Measurements from ENCODE around the gene HAUS1.
"Not testable (repeated sequence)": the region's sequence is repeated elsewhere in the genome, so short reads cannot be mapped to it uniquely, and the experiment has no call there.

HAUS1 gene, protein sequence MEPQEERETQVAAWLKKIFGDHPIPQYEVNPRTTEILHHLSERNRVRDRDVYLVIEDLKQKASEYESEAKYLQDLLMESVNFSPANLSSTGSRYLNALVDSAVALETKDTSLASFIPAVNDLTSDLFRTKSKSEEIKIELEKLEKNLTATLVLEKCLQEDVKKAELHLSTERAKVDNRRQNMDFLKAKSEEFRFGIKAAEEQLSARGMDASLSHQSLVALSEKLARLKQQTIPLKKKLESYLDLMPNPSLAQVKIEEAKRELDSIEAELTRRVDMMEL

DNA sequence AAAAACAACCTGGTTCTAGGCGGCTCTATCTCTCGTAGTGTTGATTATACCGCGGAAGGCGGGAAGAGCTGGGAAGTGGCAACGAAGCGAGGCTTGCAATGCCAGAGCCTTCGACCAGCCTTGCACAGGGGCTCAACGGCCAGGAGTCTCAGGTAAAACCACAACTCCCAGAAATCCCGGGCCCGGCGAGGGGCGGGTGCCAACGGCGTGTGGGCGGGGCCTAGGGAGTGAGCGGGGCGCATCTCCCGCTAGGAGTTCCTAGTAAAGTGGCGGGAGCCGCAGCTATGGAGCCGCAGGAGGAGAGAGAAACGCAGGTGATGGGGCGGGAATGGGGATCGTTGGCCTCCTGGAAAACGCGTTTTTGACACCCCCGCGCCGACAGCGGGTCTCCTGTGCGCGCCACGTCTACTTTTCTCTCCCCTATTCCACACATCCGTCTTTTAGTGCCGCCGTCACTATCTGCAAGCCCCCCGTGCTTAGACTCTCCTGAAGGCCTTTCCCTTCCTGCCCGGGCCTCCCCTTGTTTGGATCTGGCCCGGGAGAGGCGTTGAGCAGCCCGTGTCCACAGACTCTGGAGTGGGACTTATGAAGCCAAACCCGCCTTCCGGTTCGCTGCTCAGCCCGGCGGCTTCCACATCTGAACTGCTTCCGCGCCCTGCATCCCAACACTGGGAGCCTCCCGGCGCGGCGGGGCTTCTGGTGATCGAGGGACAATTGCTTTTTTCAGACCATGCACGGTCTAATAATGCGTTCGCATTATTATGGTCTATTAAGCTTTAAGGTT is at the start of gene HAUS1:
Gene HAUS1 (plus strand): TSS at position 258 of the 784 bp plus-strand sequence. CDS start 27 bp downstream, at position 285.
- FAIRE-seq = peak; percentile 8

DNA sequence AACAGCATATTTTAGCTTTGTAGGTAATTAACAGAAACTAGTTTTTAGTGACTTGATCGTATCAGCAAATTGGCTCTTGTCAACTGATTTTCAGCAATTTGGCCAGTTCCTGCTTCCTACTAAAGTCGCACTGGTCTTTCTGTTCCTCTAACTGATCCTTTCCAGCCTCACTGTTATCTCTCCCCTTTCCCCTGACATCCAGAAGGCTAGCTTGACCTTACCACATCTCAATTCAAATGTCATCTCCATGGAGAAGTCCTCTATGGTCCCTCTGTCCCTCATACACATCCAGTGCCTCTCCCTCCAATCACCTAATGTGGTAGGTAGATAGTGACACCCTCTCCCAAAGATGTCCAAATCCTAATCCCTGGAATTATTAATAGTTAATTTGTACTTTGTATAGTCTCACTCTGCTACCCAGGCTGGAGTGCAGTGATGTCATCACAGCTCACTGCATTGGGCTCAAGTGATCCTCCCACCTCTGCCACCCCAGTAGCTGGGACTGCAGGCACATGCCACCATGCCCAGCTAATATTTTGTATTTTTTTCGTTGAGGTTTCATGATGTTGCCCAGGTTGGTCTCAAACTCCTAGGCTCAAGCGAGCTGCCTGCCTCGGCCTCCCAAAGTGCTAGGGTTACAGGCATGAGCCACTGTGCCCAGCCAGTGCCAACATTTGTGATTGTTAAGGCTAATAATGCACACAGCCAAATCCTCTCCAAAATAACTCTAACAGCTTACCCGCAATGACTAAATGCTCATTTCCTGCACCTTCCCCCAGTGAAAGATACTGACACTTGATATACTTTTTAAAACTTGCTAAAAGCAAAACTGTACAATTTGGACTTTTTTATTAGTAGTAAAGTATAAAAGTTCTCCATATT is 49.0 kb upstream of the HAUS1 start:
- FAIRE-seq = no peak

DNA sequence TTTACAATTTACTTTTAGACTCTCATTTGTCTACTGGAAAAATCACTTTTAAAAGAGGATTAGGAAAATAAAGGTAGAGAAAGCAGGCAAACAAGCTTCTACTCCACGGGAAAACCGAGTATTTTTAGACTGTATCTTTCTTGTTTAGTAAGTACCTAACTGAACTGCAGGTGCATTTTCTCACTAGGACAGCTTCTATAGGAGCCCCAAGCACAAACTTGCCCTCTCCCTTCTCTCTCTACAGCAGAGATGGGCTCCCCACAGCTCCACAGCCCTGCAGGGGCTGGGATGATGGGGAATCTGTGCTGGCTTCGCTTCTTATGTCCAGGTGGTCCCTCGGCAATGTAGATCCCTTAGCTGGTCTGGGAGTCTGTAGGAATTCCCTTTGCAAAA is 48.4 kb upstream of the HAUS1 start:
- FAIRE-seq = no peak

DNA sequence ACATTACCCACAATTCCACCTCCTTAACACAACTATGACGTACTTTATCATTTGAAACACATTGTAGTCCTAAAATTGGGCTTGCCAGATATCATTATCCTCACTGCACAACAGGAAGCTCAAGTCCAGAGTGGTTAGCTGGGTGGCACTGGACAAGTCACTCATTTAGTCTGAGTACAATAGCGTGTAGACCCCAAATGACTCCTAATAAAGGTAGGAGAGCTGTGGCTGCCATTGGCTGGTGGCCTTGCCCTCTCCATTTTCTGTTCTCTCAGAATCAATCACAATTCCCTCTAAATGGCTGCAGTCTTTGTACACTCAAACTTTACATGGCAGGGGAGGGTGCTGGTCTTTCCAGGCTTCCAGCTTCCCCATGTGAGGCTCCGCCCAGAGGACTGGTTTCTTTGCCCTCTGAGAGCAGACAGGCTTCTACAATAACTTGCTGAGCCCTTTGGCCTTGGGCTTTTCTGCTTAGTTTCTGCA is 43.8 kb upstream of the HAUS1 start:
- FAIRE-seq = no peak

DNA sequence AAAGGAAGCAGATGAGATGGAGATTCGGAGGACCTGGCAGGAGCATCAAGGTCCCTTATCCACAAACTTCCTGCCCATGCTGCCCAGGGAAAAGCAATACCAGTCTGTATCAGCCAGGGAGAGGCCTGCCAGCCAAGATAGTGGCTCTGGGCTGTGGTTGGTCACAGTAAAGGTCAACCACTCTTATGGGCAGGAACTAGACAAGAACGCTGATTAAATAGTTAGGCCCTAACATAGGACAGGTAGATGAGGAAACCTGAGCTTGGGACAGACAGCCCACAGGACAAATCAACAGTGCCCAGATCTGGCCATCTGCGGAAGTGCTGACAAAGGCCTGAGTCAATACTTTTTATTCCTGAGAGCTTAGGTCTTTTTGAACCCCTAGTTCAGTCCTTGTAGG is 42.8 kb upstream of the HAUS1 start:
- FAIRE-seq = no peak

DNA sequence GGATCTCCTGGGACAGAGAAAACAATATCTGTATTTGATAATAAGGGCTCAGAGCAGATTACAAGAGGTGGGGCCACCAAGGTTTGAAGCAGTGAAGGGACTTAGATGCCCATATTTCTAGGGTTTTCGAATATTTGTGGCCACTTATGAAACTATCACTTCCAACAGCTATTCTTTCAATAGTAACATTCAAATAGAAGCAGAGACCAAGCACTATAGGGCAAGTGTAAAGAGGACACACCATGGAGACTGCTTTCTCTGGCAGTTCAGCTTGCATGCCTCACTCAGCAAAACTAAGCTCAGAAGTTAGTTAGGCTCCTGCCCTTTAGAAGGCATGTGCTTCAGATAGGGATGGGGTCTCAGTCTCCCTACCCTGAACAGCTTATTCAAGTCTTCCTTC is 42.4 kb upstream of the HAUS1 start:
- FAIRE-seq = no peak

DNA sequence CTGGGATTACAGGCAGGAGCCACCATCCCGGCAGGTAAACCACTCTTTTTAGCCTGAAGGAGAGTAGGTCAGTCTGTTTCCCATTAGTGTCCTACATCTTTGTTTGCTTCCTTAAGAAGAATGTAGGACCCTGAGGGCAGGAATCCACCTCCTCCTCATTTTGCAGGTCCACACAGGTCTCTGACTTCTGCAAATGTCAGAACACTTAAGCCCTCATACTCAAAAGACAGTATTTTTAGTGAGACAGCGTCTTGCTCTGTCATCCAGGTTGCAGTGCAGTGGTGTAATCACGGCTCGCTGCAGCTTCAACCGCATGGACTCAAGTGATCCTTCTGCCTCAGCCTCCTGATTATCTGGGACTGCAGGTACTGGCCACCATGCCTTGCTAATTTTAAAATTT is 41.4 kb upstream of the HAUS1 start:
- no peak for FAIRE-seq

DNA sequence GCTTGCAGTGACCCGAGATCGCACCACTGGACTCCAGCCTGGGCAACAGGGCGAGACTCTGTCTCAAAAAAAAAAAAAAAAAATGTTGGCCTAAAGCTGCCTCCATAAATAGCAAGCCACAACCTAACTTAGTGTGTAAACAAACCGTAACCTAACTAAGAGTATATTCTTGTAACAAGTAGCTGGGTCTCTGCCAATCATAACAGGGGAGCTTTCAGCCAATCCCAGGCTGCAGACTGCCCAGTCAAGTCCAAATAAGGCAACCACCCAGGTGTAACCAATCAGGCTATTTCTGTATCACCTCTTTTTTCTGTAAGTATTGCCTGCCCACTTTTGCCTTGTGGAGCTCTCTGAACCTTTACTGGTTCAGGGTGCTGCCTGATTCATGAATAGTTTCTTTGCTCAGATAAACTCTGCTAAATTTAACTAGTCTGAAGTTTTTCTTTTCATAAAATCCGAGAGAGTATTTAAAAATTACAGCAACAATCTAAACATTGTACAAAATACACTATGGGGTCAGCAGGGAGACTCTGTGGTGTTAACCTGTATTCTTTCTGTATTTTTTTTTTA is 36.7 kb upstream of the HAUS1 start:
- FAIRE-seq = no peak

DNA sequence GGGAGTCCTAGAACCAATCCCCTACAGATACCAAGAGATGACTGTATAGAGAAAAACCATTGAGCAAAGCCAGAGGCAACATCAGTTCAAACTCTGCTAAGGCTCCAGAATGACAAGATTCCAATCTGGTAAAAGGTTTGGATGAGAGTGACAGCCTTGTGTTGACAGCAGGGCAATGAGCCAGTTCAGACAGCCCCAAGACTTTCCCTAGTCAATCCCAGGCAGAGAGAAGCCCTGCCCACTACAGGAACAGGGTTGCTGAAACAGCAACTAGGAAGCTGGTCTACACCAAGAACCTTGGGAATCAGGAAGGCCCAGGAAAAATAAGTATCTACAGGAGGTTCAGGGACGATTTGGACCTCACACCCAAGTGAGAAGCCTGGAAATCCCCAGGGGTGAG is 35.4 kb upstream of the HAUS1 start:
- no peak for FAIRE-seq

DNA sequence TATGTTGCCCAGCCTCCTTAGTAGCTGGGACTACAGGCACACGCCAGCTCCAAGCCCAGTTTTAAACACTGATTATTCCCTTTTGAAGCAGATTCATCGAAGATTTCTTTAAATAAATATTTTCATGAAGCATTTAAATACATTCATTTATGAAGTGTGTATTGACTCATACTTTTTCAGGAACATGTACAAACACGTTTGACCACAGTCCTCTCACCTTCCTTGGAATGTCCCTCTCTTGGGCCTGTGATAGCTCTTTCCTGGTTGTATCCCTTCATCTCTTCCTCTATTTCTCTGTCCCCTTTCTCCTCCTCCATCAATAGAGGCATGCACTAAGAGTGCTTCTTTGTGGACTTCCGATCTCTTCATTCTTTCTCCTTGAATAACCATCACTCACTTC is 34.7 kb upstream of the HAUS1 start:
- no peak for FAIRE-seq

DNA sequence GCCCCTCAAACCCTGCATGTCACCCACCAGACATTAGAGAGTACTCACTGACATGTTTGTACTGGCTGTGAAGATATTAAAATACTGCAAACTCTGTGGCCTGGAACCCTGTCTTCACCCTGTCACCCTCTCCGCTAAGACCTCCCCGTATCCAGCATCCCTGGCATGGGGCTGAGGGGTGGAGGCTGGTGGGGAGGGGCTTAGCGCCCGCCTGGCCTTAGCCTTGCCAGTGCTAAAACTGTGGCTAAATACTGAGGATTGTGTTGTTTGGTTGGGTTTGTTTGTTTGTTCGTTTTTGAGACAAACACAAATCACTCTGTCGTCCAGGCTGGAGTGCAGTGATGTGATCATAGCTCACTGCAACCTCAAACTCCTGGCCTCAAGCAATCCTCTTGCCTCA is 34.0 kb upstream of the HAUS1 start:
- no peak for FAIRE-seq

DNA sequence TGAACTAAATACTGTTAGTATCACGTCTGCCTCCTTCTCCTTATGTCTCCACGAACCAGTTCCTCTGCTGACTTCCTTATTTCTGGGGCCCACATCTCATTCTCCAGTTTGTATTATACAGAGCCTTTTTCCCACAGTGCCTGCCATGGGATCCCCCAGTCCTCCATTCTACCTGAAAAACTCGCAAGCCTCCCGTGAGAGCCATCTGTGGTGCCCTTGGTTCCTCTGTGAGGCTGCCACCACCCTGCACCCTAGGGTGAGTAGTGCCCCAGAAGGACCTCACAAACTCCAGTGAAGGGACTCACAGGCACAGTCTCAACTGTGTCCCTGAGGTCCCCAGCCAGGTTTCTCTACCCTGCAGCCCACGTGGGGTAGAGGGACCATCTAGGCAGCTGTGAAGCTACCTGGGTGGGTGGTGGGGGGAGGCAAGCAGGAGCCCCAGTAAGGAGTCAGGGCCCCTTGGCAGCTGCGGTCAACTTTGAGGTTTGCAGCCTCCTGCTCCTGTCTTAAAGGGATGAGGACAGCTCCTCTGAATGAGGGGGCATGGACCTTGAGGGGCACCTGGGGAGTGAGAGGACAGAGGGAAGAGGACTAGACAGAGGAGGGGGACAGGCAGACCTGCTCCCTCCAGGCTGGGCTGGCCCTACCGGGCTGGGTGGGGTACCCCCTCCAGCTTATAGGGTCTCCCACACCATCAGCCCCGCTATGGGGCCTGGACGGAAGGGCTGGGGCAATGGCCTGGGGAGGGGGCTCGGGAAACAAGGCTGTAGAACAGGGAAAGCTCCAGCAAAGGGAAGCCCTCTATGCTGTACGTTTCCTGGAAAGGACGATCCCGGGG is 33.2 kb upstream of the HAUS1 start:
- no peak for FAIRE-seq

DNA sequence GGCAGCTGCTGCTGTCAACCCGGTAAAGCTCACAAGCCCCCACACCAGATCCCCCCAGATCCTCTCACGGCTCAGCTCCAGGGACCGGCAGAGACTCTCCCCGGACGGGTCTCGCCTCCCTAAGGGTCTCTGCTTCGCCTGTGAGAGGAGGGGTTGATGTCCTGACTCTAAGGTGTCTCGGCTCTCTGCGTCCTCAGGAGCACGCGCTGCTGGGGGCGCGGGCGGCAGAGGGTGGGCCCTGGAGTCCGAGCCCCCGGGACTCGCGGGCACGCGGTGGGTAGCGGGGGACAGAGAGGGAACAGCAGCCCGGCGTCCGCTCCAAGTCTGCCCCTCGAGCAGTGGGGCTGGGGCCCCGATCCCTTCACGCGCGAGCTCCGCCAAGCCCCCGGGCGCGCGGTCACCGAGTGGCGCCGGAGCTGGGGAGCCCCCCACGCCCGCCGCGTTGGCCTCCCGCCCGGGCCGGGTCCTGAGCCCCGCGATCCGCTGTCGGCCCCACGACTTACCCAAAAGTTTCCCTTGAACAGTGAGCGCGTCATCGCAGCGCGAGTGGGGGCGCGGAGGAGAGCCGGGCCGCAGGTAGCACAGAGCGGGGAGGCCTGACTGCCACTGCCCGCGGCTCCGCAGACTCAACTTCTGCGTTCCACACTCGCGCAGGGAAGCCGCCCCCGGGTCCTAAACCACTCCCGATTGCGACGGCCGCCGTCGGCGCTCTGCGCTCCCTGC is 32.4 kb upstream of the HAUS1 start, which contains the start of gene PSTPIP2:
Gene PSTPIP2 (minus strand): TSS at position 608 of the 723 bp plus-strand sequence. CDS start 72 bp downstream, at position 536.
- FAIRE-seq = no peak

DNA sequence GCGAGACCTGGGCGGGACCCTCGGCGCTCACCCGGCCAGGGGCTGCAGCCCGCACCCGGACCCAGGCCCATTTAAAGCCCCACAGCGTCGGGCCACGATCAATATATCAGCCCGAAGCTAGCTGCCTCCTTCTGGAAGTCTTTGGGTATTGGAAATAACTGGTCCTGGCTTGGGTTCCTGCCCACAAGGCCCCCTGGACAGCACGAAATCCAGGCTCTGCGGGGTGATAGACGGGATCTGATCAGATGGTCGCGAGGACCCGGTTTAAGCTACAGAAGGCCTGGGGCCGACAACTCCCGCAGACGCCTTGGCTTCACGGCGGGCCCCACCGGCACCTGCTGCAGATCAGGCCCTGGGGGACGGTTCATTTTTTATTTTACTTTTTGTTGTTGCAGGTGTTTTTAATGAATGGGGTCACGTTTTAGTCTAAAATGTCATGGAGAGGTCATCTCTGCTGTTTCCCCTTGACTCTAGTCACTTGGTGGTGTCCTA is 31.8 kb upstream of the HAUS1 start:
- FAIRE-seq = no peak

DNA sequence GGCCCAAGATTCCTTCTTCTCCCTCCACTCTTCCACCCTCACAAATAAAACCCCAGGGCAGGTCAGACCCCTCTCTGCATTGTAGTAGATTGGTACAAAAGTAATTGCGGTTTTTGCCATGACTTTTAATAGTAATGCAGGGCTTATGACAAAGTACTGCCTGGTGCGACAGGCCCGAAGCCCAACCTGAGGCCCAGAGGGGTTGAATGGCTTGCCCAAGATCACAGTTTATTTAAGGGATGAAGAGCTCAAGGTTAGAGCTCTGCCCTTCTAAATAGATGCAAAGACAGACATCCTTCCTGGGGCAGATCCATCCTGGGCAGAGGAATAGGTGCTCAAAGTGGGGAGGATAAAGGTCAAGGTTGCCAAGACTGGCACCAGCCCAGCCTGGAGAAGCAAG is 31.2 kb upstream of the HAUS1 start:
- FAIRE-seq = no peak

DNA sequence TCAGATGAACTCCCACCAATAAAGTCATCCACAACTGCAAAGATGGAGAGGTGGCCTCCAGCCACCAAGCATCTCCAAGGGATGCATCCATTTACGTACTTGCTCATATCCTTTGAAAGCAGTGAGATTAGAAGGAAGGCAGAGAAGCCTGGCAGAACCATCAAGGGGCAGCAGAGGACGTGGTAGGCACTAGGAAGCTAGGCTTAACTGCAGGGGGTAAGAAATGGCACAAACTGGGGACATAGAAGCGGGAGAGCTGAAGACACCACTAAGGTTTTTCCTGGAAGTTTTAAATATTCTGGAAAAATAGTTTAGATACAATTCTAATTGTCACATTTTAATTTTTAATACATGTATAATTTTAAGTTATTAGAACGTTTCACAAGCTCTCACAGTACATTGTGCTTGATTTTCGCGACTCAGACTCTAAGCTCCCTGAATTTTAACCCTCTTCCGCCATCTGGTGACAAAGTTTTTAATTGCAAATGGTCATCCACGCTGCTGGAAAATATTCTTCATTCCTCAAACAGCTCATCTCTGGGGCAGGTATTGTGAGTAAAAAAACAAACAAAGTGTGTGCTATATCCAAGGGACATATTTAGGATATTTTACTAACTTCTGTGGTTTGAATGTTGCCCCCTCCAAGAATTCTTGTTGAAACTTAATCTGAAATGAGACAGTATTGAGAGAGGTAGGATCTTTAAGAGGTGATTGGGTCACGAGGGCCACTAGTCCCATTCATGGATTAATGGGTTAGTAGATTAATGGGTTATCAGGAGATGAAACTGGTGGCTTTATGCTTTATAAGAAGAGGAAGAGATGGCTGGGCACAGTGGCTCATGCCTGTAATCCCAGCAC is 30.5 kb upstream of the HAUS1 start:
- peak; percentile 97 for FAIRE-seq

DNA sequence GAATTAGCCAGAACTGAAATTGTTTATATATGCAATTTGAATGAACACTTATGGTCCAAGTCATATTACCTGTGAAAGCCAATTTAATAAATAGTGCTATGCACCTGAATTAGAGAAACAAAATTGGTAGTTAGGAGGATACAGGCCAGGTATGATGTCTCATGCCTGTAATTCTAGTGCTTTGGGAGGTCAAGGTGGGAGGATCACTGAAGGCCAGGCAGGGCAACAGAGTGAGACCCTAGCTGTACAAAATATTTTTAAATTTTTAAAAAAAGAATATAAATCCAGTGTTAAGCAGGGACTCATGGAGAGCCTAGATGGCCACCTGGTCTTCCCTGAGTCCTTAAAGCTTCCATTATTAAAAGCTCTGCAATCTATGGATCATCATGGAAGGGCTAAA is 24.8 kb upstream of the HAUS1 start:
- no peak for FAIRE-seq

DNA sequence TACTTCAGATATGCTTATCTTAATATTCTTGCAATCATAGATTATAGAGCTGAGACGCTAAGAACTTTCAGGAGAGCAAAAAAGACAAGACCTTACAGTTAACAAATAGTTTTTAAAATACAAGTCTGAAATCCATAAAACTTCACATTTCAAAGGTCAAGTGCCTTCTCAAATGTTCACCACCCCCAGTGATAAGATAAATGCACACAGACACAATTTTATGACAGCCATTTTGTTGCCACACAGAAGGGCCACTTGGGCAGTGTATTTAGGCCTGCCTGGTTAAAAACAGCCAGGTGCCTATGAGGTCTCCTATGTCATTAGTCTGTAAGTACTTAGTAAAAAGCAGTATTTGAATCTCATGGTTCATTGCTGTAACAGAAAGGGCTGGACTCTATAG is 24.0 kb upstream of the HAUS1 start:
- no peak for FAIRE-seq

DNA sequence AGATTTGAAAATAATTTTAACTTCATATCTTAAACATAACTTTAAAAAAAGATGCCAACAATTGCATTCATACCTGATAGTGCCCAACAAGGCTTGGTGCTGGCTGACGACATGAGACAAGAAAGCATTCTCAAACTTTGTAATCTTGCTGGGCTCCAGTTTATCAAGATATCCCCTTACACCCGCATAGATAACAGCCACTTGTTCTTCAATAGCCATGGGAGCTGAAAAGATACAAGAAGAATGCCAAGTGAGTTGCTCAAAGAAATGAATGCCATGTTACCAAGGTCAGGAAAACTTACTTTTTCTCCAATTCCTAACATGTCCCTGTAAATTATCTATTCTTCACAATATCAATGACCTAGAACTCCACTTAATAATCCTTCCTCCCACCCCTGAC is 19.8 kb upstream of the HAUS1 start:
- FAIRE-seq = no peak

DNA sequence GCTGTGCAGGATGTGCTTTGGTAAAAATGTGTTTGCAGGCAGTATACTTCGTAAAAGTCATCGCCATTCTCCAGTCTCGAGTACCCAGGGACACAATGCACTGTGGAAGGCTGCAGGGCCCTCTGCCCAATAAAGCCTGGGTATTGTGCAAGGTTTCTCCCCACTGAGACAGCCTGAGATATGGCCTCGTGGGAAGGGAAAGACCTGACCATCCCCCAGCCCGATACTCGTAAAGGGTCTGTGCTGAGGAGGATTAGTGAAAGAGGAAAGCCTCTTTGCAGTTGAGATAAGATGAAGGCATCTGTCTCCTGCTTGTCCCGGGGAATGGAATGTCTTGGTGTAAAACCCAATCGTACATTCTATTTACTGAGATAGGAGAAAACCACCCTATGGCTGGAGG is 15.7 kb upstream of the HAUS1 start:
- FAIRE-seq = not testable (repeated sequence)
